Measurements from ENCODE around the gene SLC22A1.
"Not testable (repeated sequence)": the region's sequence is repeated elsewhere in the genome, so short reads cannot be mapped to it uniquely, and the experiment has no call there.

Gene SLC22A1

DNA sequence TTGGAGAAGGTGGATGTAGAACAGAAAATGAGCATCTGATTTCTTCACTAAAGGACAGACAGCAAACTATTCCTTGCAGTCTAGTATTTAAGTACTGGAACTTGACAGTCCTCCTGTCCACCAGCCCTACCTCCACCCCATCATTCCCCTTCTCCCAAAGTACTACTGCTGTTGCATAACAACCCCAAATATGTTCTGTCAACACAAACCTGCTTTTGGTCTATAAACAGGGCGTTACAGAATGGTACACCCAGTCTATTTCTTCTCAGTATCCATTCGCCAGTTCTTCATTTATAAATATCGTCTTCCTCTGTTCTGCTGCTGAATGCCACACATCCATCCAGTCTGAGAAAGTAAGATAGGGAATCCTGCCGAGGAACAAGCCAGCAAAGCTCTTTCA, 27.7 kb upstream of the SLC22A1 start:
- no peak for DNase-seq (ENCODE audit: low read depth in 2 of 2)

DNA sequence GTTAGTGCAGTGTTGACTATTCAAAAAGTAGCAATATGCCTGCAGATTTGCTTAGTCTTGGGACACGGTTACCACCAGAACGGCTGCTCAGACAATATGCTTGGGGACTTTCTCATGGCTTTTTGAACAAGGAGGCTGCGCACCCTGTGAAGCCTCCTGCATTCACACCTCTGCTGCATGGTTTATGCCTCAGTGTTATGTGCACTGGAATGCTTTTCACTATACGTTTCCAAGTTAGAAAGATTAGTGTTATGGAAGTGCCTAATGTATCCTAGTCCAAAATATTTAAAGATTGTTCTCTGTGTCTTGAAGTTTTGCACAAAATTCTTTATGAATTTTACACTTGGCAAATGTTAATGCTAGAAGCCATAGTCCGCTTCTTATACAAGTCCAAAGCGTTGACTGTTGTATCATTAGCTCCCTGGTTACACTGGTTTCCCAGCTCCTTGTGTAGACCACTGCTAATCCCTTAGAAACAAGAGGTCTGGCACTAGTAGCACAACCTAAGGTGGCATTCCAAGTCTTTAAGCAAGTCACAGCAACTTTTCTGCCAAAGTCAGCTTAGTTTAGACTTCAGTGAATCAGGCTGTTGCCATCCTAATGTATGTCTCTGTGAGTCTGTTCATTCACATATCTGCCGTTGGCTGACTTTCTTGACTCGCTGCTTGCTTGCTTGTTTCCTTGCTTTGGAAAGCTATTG, 26.3 kb upstream of the SLC22A1 start:
- no peak for DNase-seq (ENCODE audit: low read depth in 2 of 2)

DNA sequence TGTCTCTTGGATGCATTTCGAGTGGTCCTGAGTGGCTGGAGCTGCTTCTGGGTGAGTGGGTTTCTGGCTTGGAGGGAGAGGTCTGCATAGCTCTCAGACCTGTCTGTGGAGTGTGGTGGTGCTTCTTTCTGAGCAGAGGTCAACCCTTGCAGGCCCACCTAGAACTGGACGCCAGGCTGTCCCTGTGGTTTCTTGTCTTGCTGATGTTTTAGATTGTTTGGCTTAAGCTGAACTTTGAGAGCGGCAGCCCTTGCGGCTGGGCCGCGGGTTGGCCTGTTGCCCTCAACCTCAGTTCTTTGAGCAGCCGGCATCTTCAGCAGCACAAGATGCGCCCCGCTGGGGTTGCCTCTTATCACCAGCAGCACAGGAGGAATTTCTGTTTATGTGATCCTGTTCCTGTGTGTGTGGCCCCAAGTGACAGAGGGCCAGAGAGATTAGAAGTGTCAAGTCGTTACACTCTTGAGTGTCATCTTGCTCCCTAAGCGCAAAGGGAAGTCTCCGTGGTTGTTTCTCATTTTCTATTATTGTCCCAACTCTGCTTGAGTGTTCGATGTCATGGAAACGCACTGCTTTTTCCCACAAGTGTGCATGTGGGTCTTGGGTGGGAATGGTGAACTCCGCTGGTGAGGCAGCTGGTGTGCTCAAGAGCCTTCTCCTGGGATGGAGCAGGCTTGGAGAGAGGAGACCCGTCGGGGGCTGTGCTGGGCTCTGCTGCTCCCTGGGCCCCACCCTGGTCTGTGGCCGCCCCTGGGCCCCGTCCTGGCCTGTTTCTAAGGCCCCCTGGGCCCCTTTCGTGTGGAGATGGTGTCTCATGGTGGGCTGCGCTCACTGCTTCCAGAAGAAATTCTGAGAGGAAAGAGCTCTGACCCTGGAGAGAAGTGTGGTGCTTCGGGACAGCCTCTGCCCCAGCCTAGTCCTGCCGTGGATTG, 20.1 kb upstream of the SLC22A1 start:
- DNase-seq (ENCODE audit: low read depth in 2 of 2) = no peak

DNA sequence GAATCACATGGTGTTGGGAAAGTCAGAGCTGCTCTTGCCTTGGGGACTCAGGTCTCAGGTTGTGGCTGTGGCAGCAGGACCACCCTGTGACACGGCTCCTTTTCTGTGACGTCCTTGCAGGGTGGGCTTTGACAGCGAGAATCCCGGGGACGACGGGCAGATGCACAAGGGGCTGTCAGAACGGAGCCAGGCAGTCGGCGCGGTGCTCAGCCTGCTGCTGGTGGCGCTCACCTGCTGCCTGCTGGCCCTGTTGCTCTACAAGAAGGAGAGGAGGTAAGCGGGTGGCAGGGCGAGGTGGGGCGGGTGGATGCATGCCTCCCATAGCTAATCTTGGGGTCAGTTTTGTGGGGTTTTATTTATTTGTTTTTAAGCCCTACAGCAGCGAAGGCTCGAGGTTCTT, 19.2 kb upstream of the SLC22A1 start:
- DNase-seq (ENCODE audit: low read depth in 2 of 2) = no peak

DNA sequence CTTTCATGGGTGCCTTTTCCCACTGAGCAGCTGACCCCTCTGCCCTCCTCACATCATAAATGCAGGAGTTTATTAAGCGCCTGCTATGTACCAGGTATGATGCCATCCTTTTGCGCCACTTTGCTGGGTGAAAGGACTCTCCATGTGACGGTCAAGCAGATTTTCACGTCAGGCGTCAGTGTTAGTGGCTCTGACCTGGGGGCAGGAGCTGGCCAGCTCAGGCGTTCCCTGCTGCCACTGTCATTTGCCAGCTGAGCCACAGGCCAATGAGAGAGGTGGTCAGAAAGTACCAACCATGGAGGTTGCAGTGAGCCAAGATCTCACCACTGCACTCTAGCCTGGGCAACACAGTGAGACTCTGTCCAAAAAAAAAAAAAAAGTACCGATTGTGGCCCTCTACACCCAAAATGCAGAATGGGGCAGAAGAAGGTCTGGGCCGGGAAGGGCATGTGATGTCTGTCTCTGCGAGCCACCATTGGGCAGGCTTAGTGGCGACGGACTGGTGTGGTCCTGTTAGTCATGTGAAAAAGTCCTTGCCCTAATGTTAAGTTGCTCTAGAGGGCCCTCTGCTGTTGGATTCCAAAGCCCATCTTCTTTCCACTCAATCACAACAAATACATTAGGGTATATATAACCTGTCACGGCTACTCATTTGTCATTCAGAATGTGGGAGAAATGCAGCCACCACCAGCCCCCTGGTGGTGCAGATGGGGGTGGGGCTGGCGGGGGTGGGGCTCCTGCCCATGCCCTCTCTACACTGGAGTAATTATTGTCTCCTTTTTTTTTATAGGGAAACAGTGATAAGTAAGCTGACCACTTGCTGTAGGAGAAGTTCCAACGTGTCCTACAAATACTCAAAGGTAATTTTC, 18.4 kb upstream of the SLC22A1 start:
- no peak for DNase-seq (ENCODE audit: low read depth in 2 of 2)

DNA sequence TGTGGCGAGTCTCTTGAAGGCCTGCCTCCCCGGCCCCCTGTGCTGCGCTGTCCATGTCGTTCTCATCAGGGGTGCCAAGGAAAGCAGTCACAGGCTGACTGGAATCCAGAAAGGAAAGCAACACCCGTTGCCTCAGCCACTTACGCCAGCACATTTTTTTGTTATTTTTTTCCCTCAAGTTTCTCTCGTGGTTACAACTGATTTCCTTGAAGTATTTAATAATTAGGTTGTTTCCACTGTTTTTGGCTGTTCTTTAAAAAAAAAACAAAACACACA, 17.9 kb upstream of the SLC22A1 start:
- DNase-seq (ENCODE audit: low read depth in 2 of 2) = no peak

DNA sequence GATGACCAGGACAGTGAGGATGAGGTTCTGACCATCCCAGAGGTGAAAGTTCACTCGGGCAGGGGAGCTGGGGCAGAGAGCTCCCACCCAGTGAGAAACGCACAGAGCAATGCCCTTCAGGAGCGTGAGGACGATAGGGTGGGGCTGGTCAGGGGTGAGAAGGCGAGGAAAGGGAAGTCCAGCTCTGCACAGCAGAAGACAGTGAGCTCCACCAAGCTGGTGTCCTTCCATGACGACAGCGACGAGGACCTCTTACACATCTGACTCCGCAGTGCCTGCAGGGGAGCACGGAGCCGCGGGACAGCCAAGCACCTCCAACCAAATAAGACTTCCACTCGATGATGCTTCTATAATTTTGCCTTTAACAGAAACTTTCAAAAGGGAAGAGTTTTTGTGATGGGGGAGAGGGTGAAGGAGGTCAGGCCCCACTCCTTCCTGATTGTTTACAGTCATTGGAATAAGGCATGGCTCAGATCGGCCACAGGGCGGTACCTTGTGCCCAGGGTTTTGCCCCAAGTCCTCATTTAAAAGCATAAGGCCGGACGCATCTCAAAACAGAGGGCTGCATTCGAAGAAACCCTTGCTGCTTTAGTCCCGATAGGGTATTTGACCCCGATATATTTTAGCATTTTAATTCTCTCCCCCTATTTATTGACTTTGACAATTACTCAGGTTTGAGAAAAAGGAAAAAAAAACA, 16.6 kb upstream of the SLC22A1 start:
- no peak for DNase-seq (ENCODE audit: low read depth in 2 of 2)

DNA sequence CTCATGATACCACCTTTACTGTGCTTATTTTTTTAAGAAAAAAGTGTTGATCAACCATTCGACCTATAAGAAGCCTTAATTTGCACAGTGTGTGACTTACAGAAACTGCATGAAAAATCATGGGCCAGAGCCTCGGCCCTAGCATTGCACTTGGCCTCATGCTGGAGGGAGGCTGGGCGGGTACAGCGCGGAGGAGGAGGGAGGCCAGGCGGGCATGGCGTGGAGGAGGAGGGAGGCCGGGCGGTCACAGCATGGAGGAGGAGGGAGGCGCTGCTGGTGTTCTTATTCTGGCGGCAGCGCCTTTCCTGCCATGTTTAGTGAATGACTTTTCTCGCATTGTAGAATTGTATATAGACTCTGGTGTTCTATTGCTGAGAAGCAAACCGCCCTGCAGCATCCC, 15.6 kb upstream of the SLC22A1 start:
- DNase-seq (ENCODE audit: low read depth in 2 of 2) = no peak

DNA sequence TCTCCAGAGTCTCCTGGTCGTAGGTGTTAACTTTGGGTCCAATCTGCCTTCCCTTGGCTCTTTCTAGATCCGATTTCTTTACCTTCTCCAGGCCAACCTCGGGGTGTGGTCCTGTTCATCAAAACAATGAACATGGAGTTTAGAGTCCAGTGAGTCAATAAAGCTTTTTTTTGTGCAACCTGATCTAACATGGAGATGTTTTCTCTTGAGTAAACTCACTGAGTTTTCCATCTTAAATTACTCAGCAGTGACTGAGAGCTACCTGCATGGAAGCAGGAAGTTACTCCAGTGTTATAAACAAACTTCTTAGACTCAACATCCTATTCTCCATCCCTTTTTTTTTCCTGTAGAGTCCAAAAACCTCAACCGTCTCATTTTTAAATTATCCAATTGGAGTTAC, 14.9 kb upstream of the SLC22A1 start:
- DNase-seq (ENCODE audit: low read depth in 2 of 2) = no peak

DNA sequence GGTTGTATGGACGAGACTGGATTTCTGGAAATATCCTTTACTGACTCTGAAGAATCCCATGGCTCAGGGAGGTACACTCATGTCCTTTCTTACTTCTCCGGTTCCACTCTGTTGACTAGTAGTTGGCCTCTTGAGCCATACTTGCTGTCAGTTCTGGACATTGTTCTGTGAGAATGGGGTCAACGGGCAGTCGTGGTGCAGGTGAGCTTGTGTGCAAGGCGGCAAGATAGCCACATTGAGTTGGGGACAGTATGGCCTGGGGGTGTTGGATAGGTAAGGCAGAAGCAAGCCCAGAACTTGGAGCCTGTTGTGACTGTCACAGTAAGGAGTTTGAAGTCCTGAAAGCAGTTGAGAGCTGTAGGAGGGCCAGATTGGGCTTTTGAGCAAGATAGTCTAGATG, 13.5 kb upstream of the SLC22A1 start:
- DNase-seq (ENCODE audit: low read depth in 2 of 2) = no peak

DNA sequence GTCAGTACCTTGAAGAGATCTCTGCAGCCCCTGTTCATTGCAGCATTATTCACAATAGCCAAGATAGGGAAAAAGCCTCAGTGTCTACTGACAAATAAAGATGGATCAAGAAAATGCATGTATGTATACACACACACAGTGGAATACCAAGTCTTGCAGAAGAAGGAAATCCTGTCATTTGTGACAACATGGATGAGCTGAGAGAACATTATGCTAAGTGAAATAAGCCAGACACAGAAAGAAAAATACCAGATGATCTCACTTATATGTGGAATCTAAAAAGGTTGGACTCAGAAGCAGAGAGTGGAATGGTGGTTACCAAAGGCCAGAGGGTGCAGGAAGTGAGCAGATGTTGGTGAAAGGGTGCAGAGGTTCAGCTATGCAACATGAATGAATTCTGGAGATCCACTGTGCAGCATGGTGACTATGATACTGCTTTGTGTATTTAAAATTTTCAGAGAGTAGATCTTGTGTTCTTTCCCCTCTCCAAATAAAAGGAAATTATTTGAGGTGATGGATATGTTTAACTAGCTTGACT, 11.0 kb upstream of the SLC22A1 start:
- no peak for DNase-seq (ENCODE audit: low read depth in 2 of 2)

DNA sequence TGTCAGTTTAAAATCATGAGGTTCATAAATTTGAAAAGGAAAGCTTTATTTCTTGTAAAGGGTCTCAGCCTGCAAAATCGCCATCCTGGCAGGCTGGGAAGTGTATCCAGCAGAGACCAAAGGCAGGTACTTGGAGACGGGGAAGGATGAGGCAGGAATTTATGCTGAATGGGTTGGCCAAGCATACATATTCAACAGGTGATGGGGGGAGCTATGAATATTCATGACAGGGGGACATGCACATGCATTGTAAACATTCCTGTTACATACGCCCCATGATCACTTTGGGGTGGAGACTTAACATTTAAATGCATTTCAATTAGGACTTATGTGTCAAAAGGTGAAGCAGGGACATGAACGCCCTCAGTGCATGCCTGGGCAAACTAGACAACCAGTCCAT, 9.8 kb upstream of the SLC22A1 start:
- no peak for DNase-seq (ENCODE audit: low read depth in 2 of 2)

DNA sequence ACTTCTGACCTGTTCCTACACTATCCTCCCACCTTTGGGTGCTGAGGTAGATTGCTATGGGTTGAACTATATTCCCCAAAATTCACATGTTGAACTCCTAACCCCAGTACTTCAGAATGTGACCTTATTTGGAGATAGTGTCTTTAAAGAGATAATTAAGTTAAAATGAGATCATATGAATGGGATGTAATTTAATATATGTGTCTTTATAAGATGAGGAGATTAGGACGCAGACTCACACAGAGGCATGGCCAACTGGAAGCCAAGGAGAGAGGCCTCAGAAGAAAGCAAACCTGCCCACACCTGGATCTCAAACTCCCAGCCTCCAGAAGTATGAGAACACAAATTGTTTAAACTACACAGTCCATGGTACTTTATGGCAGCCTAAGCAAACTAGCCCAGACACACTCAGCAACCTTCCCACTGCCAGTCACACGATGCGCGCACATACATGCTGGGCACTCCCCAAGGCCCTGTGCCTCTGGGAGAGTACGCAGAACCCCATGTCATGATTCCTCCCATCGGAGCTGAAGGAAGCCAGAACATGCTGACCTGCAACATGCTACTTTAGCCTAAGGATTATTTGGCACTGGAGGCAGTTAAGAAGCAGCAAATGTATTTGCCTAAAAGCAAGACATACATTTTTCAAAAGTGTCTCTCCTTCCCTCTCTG, 8.9 kb upstream of the SLC22A1 start:
- DNase-seq (ENCODE audit: low read depth in 2 of 2) = no peak

DNA sequence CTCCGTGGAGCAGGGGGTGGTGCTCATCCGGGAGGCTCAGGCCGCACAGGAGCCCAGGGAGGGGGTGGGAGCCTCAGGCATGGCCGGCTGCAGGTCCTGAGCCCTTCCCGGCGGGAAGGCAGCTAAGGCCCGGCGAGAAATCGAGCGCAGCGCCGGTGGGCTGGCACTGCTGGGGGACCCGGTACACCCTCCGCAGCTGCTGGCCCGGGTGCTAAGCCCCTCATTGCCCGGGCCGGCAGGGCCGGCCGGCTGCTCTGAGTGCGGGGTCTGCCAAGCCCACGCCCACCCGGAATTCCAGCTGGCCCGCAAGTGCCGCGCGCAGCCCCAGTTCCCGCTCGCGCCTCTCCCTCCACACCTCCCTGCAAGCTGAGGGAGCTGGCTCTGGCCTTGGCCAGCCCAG, 7.1 kb upstream of the SLC22A1 start:
- not testable (repeated sequence) for DNase-seq (ENCODE audit: low read depth in 2 of 2)

DNA sequence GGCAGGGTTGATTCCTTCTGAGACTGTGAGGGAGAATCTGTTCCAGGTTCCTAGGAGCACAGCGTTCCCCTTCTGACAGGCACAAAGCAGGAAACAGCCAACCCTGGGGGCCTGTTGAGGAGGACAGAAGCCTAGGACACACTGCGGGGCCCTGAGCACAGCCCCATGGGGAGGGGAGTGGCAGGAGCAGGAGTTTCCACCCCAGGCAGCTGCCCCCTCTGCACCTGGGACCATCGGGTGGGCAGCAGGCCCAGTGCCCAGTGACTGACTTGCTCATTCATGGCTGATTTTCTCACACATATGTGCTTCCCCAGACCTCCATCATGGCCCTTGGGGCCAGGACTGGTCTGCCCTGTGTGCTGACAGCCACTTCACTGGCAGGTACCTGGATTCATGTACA, 6.2 kb upstream of the SLC22A1 start:
- no peak for DNase-seq (ENCODE audit: low read depth in 2 of 2)

DNA sequence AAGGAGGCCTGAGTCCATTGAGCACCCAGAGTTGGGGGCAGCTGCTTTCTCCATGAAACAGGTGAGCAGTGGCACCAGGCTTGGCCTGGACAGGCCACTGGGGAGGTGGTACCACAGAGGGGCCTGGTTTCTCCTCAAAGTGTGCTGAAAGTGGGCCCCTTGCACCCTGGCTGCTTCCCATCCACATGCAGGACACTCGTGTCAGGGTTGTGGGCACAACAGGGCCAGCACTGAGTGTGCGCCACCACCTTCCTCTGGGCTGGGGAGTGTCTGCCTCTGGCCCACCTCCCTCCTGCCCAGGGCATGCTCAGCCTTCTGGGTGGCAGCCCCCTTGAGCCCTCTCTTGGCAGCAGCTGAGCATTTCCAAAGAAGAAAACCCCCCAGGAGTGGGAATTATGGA, 5.2 kb upstream of the SLC22A1 start:
- no peak for DNase-seq (ENCODE audit: low read depth in 2 of 2)

DNA sequence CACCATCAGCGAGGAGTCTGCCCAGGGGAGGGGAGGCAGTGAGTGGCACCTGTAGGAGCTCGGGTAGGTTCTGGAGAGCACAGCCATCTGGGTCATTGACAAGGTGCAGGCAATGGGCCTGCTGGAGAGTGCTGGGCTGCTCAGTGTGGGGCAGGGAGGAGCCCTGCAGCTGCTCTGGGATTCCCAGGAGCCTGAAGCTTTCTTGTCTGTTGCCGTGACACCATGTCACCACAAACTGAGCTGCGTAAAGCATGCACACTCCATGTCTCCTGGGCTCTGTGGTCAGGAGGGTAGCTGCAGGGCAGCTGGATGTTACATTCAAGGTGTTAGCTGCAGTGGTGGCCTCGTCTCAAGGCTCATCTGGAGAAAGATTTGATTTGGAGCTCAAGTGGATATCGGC, 4.5 kb upstream of the SLC22A1 start:
- no peak for DNase-seq (ENCODE audit: low read depth in 2 of 2)

DNA sequence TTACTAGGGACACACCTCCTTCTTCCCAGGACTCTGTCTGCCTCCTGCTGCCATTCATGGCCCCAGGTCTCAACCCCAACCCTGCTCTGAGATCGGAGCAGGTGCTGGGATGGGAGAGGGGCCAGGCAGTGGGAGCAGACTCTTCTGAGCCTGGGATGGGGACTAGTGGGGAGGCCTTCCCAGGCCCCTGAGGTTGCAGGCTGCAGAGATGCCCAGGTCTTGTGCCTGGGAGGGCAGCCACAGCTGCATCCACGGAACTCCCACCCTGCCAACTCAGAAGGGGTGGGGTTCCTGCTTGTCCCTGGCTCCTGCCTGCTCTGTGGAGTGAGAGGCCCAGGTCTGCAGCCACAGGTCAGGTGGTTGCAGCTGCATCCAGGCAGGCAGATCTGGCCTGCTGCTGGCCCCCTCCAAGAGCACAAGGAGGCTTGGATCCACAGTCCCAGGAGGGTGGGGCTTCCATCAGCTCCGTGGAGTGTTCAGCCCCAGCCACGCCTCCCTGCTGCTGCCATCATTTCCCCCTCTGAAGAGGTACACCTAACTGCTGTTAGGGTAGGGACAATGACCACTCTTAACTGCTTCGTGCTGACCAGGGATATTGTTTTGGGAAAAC, 2.9 kb upstream of the SLC22A1 start:
- DNase-seq (ENCODE audit: low read depth in 2 of 2) = no peak

DNA sequence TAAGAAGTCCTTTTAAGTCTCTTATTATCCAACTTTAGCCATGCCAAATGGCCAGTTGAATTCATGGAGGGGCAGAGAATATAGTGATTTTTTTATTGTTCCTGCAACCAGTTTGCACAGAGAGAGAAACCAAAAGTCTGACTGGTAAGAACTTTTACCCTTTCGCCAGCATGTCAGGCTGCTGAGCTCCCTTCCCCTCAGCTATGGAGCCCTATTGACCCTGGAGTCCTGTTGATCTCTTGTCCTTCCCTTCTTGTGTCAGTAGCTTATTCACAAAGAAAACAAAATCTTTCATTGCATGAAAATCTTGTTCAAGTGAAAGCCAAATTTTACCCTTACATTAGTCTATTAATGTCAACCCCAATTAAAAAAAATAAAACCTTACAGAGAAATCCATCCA, 1.5 kb upstream of the SLC22A1 start:
- no peak for DNase-seq (ENCODE audit: low read depth in 2 of 2)

DNA sequence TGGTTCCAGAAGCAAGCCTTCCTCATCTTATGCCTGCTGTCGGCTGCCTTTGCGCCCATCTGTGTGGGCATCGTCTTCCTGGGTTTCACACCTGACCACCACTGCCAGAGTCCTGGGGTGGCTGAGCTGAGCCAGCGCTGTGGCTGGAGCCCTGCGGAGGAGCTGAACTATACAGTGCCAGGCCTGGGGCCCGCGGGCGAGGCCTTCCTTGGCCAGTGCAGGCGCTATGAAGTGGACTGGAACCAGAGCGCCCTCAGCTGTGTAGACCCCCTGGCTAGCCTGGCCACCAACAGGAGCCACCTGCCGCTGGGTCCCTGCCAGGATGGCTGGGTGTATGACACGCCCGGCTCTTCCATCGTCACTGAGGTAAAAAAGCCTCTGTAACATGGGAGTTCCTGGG, 366 bp downstream of the SLC22A1 start:
- no peak for DNase-seq (ENCODE audit: low read depth in 2 of 2)

DNA sequence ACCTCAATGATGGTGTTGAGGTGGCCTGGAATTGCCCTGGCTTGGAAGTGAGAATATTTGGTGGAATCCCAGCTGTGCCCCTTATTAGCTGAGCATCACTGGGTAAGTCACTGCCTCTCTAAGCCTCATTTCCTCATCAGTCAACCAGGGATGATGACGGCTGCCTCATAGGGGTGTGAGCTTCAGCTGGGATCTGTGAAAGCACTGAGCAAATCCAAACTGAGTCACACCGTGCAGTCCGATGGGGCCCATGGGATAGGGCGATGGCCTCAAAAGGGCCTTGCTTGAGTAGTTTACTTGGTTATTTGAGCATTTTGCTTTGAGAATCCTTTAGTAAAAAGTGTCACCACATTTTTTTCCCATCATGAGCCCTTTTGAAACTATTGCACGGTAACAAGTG, 1.1 kb downstream of the SLC22A1 start:
- DNase-seq (ENCODE audit: low read depth in 2 of 2) = no peak
